GM20000 (cell line): Measurements from ENCODE around the gene EEF1A1.
"Not testable (repeated sequence)": the region's sequence is repeated elsewhere in the genome, so short reads cannot be mapped to it uniquely, and the experiment has no call there.

Experiments used
- DNase-seq: peaks from one replicate; pipeline ENCODE4 v3.0.0; 2012; ENCODE audit warnings: low spot score
- TF ChIP-seq, protein P1 (sequence below): IDR thresholded peaks from 2 replicates; pipeline ENCODE4 v1.5.1; 2012; ENCODE audit warnings: mild to moderate bottlenecking, control low read depth; ENCODE audit errors: extremely low read depth, missing control alignments

EEF1A1 gene

GRCh38 chr6:73515204-73515655 is 5.6 kb downstream of the EEF1A1 start:
- TF ChIP-seq, protein P1, sequence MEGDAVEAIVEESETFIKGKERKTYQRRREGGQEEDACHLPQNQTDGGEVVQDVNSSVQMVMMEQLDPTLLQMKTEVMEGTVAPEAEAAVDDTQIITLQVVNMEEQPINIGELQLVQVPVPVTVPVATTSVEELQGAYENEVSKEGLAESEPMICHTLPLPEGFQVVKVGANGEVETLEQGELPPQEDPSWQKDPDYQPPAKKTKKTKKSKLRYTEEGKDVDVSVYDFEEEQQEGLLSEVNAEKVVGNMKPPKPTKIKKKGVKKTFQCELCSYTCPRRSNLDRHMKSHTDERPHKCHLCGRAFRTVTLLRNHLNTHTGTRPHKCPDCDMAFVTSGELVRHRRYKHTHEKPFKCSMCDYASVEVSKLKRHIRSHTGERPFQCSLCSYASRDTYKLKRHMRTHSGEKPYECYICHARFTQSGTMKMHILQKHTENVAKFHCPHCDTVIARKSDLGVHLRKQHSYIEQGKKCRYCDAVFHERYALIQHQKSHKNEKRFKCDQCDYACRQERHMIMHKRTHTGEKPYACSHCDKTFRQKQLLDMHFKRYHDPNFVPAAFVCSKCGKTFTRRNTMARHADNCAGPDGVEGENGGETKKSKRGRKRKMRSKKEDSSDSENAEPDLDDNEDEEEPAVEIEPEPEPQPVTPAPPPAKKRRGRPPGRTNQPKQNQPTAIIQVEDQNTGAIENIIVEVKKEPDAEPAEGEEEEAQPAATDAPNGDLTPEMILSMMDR, result no peak
- DNase-seq, result peak; percentile 50

GRCh38 chr6:73514746-73515110 is 6.1 kb downstream of the EEF1A1 start:
- TF ChIP-seq, protein P1, result no peak
- no peak for DNase-seq

DNA sequence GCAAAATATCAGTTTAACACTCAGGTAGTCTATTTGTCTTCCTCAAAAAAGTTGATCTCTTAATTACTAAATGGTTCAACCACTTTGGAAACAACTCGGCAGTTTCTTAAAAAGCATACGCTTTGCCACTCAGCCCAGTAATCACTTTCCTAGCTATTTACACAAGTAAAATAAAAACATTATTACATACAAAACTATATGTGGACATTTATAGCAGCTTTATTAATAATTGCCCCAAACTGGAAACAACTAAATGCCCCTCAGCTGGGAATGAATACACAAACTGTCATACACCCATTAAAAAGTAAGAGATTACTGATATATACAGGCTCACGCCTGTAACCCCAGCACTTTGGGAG is 7.4 kb downstream of the EEF1A1 start:
- DNase-seq, result no peak
- TF ChIP-seq, protein P1, result no peak

DNA sequence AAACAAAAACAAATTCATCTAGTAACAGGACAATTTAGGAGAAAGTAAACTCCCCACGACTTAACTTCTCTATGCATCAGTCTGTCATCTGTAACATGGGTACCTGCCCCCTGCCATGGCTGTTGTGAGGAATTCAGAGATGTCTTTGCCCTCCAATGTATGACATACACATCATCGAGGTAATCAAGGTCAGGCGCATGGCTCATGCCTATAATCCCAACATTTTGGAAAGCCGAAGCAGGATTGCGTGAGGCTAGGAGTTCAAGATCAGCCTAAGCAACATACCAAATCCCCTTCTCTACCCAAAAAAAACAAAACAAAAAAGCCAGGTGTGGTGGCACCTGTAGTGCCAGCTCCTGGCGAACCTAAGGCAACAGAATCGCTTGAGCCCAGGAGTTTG is 9.0 kb downstream of the EEF1A1 start:
- no peak for DNase-seq
- TF ChIP-seq, protein P1, result no peak

DNA sequence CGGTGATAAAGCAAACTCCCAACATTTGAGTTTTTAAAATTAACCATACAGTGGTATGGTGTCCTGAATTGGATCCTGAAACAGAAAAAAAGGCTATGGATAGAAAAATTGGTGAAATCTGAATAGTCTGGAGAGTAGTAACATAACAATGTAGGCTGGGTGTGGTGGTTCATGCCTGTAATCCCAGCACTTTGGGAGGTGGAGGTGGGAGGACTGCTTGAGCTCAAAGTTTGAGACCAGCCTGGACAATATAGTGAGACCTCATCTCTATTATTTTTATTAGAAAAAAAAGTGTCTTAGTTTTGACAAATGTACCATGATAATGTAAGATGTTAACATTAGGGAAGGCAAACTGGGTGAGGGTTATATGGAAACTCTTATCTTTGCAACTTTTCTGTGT is 11.0 kb downstream of the EEF1A1 start:
- no peak for DNase-seq
- TF ChIP-seq, protein P1, result no peak

- TF ChIP-seq, protein P1, result no peak
- no peak for DNase-seq
Observed at GRCh38 chr6:73508776-73509175, 12.1 kb downstream of the EEF1A1 start.

- TF ChIP-seq, protein P1, result no peak
- no peak for DNase-seq
Observed at GRCh38 chr6:73506246-73506645, 14.6 kb downstream of the EEF1A1 start.

DNA sequence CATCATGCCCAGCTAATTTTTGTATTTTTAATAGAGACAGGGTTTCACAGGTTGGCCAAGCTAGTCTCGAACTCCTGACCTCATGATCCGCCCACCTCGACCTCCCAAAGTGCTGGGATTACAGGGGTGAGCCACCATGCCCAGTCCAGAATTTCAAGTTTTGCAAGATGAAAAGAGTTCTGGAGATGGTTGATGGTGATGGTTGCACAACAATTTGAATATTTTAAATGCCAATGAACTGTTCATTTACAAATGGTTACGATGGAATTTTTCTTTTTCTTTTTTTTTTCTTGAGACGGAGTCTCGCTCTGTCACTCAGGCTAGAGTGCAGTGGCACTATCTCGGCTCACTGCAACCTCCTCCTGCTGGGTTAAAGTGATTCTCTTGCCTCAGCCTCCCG is 15.1 kb downstream of the EEF1A1 start:
- not testable (repeated sequence) for DNase-seq
